Measurements from ENCODE around the gene FBH1. TPM values are rescaled to one million over a fixed set of nuclear protein-coding genes. Genes with fewer than 3 reads are reported as not detected.
"Not testable (repeated sequence)": the region's sequence is repeated elsewhere in the genome, so short reads cannot be mapped to it uniquely, and the experiment has no call there.

FBH1 gene
- total and polyA plus RNA-seq, 8 donors: 74.7 to 96.1 (median 85.0) TPM

DNA sequence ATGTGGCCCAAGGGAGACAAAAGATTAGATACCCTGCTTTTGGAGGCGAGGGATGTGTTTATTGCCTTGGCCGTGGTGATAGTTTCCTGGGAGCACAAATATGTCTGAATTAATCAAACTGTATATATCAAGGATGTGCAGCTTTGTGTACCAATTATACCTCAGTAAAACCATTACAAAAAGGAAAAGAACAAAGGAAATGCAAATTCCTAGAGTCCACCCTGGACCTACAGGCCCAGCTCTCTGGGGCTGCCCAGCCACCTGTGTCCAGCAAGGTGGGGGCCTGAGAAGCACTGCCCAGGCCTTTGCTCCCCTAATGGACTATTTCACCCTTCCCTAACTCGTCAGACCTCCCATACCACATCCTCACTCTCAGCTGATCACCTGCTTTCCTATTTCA, 20.9 kb upstream of the FBH1 start:
- H3K36me3 ChIP-seq: no peaks in the 10 kb centered on the region
- DNase-seq: no peak
- H3K4me1 ChIP-seq: peaks cover 0 to 14% of the 10 kb centered on the region in 2 donors
- no peaks in the 10 kb centered on the region for H3K27me3 ChIP-seq
- no peaks in the 10 kb centered on the region for H3K9me3 ChIP-seq
- H3K4me3 ChIP-seq: no peak overlapping the region
- TF ChIP-seq, protein P1, sequence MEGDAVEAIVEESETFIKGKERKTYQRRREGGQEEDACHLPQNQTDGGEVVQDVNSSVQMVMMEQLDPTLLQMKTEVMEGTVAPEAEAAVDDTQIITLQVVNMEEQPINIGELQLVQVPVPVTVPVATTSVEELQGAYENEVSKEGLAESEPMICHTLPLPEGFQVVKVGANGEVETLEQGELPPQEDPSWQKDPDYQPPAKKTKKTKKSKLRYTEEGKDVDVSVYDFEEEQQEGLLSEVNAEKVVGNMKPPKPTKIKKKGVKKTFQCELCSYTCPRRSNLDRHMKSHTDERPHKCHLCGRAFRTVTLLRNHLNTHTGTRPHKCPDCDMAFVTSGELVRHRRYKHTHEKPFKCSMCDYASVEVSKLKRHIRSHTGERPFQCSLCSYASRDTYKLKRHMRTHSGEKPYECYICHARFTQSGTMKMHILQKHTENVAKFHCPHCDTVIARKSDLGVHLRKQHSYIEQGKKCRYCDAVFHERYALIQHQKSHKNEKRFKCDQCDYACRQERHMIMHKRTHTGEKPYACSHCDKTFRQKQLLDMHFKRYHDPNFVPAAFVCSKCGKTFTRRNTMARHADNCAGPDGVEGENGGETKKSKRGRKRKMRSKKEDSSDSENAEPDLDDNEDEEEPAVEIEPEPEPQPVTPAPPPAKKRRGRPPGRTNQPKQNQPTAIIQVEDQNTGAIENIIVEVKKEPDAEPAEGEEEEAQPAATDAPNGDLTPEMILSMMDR (IDR thresholded peaks at IDR 0.05): no peak
- H3K27ac ChIP-seq: no peak overlapping the region
- intact Hi-C loops (cut with DNase I): no loop called here
- no peak for ATAC-seq

GRCh38 chr10:5871596-5871995, 18.4 kb upstream of the FBH1 start:
- ATAC-seq: no peak
- H3K27ac ChIP-seq: no peak overlapping the region
- intact Hi-C loops (cut with DNase I): loop anchor here in 1 of 2 donors (5.0 kb wide), 1 partner anchor 184 kb away; no protein-coding TSS in a partner anchor

GRCh38 chr10:5873515-5873995, 16.5 kb upstream of the FBH1 start:
- H3K27ac ChIP-seq: no peak overlapping the region
- peaks cover 0 to 18% of the 10 kb centered on the region in 2 donors for H3K36me3 ChIP-seq
- ATAC-seq (peak; percentile 96), DNase-seq (peak in 3 of 4 donors; percentile 44 to 77 (median 68))
- H3K9me3 ChIP-seq: no peaks in the 10 kb centered on the region
- peaks cover 0 to 3% of the 10 kb centered on the region in 2 donors for H3K4me1 ChIP-seq
- TF ChIP-seq, protein P1 (IDR thresholded peaks at IDR 0.05): peak; percentile 71 to 73
- intact Hi-C loops (cut with DNase I): loop anchor here in 1 of 2 donors (5.0 kb wide), 1 partner anchor 186 kb away; no protein-coding TSS in a partner anchor
- no peaks in the 10 kb centered on the region for H3K27me3 ChIP-seq
- H3K4me3 ChIP-seq: peak overlapping the region in 1 of 2 donors; percentile 8

More at GRCh38 chr10:5871596-5871995, 18.4 kb upstream of the FBH1 start:
- Histone ChIP-seq H3K36me3 (peaks cover 0 to 7% of the 10 kb centered on the region in 2 donors), H3K4me3 (no peak overlapping the region), H3K9me3 (no peaks in the 10 kb centered on the region), H3K4me1 (peaks cover 0 to 14% of the 10 kb centered on the region in 2 donors), H3K27me3 (no peaks in the 10 kb centered on the region)
- DNase-seq: no peak
- TF ChIP-seq, protein P1 (IDR thresholded peaks at IDR 0.05): no peak

GRCh38 chr10:5876181-5876768, 13.8 kb upstream of the FBH1 start:
- Histone ChIP-seq H3K36me3 (peaks cover 0 to 23% of the 10 kb centered on the region in 2 donors), H3K9me3 (no peaks in the 10 kb centered on the region), H3K27me3 (no peaks in the 10 kb centered on the region), H3K27ac (no peak overlapping the region), H3K4me1 (peaks cover 0 to 3% of the 10 kb centered on the region in 2 donors), H3K4me3 (no peak overlapping the region)
- TF ChIP-seq, protein P1 (IDR thresholded peaks at IDR 0.05): no peak
- ATAC-seq: no peak
- DNase-seq: no peak
- intact Hi-C loops (cut with DNase I): no loop called here

GRCh38 chr10:5877041-5877440, 13.0 kb upstream of the FBH1 start:
- H3K4me1 ChIP-seq; ATAC-seq; intact Hi-C loops (cut with DNase I); H3K9me3 ChIP-seq; H3K27me3 ChIP-seq; H3K27ac ChIP-seq; H3K4me3 ChIP-seq; DNase-seq: not testable (repeated sequence)
- H3K36me3 ChIP-seq: peaks cover 0 to 29% of the 10 kb centered on the region in 2 donors

Measured in left lung (tissue), 10 donors.